ENCODE measurements around the gene DAAM1.

The DAAM1 gene

DNA sequence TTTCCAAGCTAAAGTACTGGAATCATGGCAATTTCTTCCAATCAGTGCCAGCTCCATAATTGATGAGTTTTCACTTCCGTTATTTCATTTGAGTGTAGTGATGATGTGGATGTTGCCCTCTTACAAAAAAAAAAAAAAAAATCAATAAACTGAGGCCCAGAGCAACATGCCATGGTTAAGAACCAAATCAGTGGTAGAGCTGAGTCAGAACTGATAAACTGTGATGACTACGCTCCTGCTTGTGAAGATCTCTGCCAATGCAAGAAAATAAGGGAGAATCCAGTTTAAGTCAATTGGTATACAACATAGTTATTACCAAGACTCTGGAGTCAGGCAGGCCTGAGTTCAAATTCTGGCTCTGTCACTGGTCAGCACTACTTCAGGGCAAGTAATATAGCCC lies 174.0 kb downstream of the DAAM1 start:
- no peak for DNase-seq (ENCODE audit: low read depth)

DNA sequence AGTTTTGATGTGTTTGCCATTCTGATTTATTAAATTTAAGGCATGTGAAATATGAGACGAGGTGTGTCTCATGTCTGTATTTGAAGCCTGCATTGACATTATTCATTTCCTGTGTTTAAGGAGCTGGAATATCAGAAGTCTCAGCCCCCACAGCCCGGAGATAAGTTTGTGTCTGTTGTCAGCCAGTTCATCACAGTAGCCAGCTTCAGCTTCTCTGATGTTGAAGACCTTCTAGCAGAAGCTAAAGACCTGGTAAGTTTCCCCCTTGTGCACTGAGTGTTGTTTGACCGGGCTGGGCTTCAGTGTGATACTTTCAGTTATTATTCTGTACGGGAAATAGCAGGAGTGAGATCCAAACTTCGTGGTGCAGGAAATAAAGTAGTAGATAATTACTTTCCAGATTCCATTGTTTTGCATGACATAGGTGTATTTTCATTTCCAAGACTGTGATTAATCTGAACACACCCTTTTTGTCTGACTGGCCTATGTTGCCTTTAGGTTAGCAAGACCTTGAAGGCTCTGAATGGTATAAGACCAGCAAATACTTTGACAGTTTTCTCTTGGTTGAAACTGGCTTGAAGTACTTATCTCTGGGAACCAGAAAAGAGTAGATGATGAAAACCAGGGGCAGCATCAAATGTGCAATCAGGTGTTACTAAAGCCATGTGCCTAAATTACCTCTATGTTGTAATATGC lies 175.2 kb downstream of the DAAM1 start:
- DNase-seq (ENCODE audit: low read depth) = no peak

DNA sequence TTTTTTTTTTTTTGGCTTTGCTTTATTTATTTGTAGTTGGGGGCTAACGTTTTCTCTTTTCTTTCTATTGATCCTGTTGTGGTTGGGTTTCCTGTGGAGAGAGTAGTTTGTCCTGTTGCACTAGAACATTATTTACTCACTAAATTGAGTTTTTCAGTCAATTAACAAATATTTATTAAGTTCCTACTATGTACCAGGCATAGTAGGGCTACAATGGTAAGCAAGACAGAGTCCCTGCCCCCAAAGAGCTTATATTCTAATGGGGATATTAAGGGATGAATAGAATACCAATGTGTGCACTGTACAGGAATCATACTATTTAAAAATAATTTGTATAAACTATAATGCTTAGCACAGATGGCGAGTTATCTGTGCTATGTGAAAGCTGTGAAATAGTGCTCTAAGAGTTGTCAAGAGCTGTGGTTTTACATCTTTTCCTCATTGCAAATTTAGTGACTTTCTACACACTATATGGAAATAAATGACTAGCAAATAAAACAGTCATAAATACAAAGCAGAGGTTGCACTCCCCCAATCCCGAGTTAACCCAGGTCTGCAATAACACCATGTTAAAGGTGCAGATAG lies 181.8 kb downstream of the DAAM1 start:
- DNase-seq (ENCODE audit: low read depth) = no peak

DNA sequence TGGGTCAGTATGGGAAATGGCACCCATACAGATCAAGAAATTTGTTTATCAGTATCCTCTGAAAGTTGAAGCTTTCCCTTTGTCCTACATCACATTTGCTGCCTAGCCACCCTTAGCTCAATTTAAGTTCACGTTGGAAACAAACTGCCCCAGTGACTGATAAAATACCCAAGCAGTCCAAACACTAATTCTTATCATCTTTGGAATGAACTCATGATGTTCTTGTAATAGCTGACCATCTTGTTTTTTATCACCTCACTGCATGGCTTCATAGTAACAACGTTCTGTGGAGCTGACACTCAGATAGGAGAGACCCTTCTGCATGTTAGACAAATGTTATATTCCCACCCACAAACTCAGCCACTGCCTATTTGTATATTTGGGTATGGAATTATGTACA lies 183.3 kb downstream of the DAAM1 start:
- no peak for DNase-seq (ENCODE audit: low read depth)

DNA sequence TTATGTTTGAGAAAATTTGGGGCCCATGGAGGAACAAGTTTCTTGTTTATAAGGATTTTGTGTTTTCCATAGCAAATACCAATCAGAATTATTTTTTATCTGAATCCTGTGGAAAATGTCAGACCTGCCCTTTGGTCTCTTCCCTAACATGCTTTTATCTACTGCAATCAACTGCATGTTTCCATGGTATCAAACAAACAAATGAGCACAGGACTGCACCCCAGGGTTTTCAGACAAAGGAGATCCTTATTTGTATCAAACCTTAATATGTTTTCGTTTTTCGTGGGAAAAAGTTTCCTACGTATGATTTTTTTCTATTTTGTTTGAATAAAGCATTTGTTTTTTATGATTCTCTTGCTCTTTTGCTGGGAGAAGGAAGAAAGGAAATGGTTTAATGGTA lies 185.6 kb downstream of the DAAM1 start:
- no peak for DNase-seq (ENCODE audit: low read depth)

DNA sequence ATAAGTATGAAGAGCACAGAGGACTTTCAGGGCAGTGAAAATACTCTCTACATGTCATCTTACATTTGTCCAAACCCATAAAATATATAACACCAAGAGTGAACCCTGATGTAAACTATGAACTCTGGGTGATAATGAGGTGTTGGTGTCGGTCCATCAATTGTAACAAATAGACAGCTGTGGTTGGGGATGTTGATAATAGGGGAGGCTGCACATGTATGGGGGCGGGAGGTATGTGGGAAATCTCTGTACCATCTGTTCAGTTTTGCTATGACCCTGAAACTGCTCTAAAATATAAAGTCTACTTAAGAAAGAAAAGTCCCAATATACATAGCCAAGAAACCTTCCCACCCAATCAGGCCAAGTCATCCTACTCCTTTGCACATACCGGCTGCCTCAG lies 188.2 kb downstream of the DAAM1 start:
- no peak for DNase-seq (ENCODE audit: low read depth)

DNA sequence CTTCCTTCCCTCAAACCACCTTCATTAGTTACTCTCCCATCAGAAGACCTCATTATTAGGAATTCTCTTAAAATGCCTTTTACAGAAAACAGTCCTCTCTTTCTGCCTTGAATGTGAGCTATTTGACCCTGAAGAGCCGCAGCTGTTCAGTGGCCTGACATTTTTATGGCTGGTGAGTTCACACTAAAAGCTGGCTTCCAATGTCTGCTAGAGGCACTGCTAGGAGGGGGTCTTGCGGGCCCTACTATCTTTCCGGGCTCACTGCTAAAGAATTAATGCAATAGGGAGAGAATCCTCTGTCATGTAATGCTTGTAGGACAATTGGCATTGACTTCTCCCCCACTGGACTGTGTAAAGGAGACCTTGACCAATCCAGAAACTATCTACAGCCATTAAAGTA lies 189.0 kb downstream of the DAAM1 start:
- DNase-seq (ENCODE audit: low read depth) = no peak

DNA sequence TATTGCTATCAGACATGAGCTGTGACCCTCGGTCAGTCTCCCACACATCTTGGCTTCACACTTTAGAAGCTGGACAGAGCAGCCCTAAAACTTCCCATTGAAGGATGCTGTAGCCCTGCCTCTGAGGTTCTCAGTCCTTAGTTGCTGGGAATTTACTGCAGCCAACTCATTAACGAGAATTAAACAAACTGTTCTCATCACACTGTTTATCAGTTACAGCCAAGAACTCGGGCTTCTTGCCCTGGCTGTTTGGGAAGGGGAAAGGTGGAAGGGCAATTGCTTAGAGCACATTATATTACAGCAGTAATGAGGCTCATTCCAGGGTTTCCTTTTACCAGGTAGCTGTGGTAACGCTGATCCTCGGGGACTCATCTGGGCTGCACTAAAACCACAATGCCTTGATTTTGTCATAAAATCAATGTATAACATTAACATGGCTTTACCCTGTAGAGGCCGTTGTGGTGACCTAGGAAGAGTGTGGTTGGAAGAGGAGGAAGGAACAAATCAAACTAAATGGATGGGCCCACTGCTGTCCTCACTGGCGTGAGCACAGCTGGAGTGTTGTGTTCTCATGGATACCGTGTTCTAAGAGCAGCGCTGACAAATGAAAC lies 189.6 kb downstream of the DAAM1 start:
- DNase-seq (ENCODE audit: low read depth) = no peak

DNA sequence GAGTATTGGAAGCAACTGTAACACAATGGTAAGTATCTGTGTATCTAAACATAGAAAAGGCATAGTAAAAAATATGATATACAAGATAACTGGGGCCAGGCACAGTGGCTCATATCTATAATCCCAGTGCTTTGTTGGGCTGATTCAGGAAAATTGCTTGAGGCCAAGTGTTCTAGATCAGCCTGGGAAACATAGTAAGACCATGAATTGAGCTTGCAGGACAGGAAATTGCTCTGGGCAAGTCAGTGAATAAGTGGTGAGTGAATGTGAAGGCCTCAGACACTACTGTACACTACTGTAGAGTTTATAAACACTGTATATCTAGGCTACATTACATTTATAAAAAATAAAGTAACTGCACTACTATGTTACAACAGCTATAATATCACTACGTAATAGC lies 201.5 kb downstream of the DAAM1 start:
- no peak for DNase-seq (ENCODE audit: low read depth)

DNA sequence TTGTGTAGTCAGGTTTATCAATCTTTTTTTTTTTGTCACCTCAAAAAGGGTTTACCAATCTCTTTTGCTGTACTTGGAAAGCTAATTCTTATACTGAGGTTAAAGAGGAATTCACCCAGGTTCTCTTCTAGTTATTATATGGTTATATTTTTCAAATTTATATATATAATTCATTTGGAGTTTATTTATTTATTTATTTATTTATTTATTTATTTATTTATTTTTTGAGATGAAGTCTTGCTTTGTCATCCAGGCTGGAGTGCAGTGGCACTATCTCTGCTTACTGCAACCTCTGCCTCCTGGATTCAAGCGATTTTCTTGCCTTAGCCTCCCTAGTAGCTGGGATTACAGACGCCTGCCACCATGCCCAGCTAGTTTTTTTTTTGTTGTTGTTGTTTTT lies 202.9 kb downstream of the DAAM1 start:
- DNase-seq (ENCODE audit: low read depth) = no peak

DNA sequence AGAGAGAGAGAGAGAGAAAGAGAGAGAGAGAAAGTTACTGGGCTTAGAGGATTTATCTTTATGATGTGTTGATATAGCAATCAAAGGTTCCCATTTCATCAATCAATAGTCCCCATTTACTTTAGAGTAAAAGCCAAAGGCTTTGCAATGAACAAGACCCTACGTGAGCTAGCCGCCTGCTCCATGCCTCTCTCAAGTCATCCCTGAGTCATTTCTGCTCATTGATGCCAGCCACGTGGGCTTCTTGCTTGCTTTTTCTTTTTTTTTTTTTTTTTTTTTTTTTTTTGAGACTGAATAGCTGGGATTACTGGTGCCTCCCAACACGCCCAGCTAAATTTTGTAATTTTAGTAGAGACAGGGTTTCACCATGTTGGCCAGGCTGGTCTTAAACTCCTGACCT lies 205.8 kb downstream of the DAAM1 start:
- DNase-seq (ENCODE audit: low read depth) = no peak

DNA sequence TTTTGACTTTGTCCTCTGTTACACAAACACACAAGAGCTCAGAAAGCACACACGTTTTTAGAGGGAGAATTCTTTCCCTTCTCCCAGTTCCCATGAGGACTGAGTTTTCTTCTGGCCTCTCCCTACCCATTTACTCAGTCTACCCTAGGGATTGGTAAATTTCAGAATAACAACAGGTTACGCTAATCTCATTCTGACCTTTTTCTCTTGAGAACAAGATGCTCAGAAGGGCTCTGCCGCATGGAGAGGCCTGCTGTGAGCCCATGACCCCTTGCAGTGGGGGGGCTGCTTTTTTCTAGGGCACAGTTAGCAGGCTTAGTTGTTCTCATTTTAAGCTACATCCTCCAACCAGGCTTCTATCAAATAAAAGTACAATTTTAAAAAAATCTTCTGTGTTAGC lies 207.2 kb downstream of the DAAM1 start:
- no peak for DNase-seq (ENCODE audit: low read depth)

DNA sequence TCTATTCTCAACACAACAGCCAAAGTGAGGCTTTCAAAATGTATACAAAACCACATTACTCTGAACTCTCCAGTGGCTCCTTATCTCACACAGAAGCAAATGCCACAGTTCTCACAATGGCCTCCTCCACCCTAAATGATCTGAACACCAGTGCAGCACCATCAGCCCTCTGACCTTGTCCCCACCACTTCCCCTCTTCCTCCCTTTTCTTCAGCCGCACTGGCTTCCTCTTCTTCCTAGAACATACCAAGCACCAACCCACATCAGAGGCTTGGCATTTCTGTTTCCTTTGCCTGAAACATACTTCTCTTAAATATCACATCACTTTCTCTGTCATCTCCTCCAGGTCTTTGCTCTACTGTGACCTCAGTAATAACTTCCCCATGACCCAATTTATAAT lies 210.4 kb downstream of the DAAM1 start:
- DNase-seq (ENCODE audit: low read depth) = no peak

DNA sequence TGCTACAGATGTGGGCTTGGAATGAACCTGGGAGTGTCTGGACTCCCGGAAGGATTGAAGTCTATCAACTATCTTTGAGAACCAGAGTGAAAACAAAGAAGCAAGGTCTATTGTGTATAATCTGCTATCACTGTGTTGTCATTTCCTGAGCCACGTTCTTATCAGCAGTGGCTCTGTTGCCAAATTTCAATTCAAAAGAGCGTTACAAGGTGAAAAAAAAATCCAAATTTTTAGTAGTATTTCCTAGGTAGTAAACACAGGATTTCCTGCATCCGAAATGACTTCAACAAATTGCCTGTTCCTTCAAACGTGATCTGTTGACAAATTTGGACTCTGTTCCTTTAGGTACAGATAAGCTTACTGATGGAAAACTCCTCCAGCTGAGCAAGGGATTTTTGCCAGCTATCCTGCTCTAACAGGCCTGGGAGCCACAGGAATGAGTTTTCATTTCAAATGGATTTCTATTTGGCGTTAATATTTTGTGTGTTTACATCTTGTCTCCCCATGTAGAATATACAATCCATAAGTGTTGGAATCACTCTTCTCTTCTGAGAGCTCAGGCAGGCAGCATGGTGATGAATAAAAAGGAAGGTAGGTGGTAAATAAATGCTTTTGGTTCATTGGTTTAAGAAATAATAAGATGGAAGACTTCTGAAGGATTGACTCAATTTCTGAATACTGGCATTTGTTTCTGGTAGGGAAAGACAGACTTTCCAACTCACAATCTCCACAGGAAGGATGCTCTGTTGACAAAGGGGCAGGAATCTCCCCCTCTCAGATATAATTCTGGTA lies 218.2 kb downstream of the DAAM1 start:
- DNase-seq (ENCODE audit: low read depth) = no peak

DNA sequence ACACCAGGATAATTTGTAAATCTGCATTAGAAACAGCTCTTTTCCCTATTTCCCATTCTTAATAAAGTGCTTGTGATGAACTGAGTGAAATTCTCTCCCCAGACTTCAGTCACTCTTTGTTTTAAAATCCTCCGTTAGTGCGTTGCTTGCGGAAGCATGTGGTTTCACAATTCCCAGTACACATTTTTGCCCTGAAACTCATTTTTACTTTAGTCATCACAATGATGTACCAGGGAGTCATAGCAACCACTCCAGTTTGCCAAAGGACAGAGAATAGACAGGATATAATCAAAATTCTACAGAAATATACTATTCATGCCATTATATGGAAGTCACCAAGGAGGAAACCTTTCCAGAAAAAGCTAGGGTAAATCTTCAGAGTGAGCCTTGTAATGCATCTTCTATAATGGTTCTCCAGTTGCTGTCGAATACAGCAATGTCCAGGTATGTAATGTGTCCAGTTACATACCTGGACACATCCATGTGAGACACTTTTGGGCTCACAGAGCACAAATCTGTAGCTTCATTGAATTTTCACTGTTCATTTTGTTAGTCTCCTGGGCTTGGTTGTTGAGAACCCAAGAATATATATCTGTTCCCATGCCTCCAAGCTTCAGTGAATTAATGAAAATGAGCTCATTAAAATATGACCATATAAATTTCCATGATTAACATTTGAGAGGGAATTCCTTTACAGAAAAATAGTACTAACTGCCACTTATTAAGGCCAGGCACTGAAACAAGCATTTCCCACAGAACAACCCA lies 219.0 kb downstream of the DAAM1 start:
- DNase-seq (ENCODE audit: low read depth) = no peak

DNA sequence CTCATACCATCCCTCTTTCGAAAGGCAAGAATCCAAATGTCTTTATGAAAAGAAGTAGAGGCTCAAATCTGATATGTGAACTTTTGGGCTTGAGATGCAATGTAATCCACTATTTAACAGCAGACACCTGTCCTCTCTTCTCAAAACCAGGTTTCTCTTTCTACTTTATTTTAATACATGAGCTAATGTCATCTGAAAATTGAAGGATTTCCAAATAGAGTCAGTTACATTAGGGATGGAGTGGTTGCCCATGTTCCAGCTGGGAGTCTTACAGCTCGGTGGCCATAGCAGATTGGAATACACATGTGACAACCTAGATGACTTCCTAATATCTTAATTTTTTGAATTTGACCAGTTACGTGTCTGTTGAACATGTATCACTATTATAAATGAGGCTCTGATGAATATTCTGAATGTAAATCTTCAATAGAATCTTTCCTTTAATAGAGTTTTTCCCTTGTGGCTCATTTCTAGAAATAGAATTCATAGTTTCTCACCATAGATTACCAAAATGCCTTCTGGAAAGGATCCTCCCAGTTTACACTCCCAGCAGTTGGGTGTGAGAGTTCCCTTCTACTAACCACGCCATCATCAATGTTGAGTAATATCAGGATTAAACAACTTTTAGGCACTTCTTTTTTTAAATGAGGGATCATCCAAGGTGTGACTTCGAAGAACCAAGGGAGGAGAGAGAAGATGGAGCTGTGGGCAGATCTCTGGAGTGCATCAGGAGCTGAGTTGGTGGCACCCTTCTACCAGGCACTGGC lies 227.6 kb downstream of the DAAM1 start:
- no peak for DNase-seq (ENCODE audit: low read depth)

DNA sequence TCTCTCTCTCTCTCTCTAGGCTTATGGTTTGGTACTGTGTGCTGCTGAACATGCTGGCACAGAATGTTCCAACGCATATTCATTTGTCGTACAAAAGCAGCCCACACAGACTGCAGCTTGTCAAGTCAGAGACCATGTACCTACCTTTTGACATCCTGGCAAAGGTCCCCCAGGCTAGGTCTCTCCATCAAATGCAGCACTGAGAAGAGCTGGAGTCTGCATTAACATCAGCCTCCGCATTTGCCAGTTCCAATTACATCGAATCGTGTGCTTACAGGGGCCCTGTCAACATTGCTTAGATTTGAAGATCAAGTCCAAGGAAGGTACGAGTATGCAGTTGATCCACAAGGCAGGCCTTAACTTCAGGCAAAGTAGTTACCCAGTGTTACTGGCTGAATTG lies 228.8 kb downstream of the DAAM1 start:
- DNase-seq (ENCODE audit: low read depth) = no peak

DNA sequence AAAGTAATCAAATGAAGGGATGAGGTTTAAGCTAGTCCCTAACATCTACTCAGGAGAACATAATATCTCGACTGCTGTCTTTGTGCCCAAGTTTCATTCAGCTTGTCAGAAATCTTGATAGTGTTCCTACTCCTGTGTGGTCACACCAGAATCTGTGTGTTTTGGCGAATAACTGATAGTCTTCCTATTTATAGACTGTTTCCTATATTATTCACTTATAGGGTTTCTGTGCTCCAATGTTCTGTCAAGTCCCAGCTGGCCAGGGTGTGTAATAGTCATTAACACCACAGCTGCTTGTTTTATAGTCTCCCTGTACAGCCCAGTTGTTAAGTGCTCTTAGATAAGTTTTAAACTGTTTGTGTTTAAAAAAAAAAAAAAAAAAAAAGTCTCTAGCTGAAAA lies 230.8 kb downstream of the DAAM1 start:
- no peak for DNase-seq (ENCODE audit: low read depth)

Measured in activated gamma-delta T cell treated with anti-CD3 and anti-CD28 coated beads, Interleukin-2, amount 50 U/mL, for 16 hours (primary cell).